NB4 (cell line): ENCODE measurements around the gene S100P.

Source experiments
- CTCF ChIP-seq: IDR thresholded peaks from one replicate; pipeline ENCODE4 v1.5.1; 2012; ENCODE audit warnings: low read depth, low read length
- MYC ChIP-seq: IDR thresholded peaks from 2 replicates; pipeline ENCODE4 v1.6.1; 2011; ENCODE audit warnings: low read depth, low read length
- POLR2A ChIP-seq: IDR thresholded peaks from 2 replicates; pipeline ENCODE4 v1.6.1; 2011; ENCODE audit warnings: mild to moderate bottlenecking; ENCODE audit not compliant: insufficient read length; ENCODE audit errors: extremely low read depth
- TF ChIP-seq, protein P1 (sequence below): IDR thresholded peaks from 2 replicates; pipeline ENCODE4 v1.6.1; 2011; ENCODE audit warnings: low read depth, low read length

- no peak for TF ChIP-seq CTCF
- no peak for TF ChIP-seq POLR2A
- TF ChIP-seq, protein P1, sequence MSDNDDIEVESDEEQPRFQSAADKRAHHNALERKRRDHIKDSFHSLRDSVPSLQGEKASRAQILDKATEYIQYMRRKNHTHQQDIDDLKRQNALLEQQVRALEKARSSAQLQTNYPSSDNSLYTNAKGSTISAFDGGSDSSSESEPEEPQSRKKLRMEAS = no peak
- no peak for TF ChIP-seq MYC
These were observed 29.2 kb downstream of the S100P start for GRCh38 chr4:6722891-6723290.
